Mesenteric fat pad (tissue), 1 donor: Measurements from ENCODE around the gene BYSL. TPM values are rescaled to one million over a fixed set of nuclear protein-coding genes. Genes with fewer than 3 reads are reported as not detected.
"Not testable (repeated sequence)": the region's sequence is repeated elsewhere in the genome, so short reads cannot be mapped to it uniquely, and the experiment has no call there.

Experiments used
- DNase-seq: peaks from one replicate; pipeline ENCODE4 v3.0.0-alpha.2; 2020; ENCODE audit warnings: low spot score
- total RNA-seq: library from RNA; stranded (reverse); fragmentation: NEBNext Ultra II Directional; extraction: Animal tissue kit (Norgen Biotek cat#: 25700); gene quantifications from one replicate; pipeline ENCODE4 v1.2.1, GENCODE V29; 2021
- donor health status: DM: yes; HTN: yes; CAD: no.

BYSL gene
- total RNA-seq, 1 donor from 2014 or later: 31.1 TPM

- no peak for DNase-seq
These were observed 21.0 kb downstream of the BYSL start for GRCh38 chr6:41942067-41942851.

- not testable (repeated sequence) for DNase-seq
These were observed 21.6 kb downstream of the BYSL start for GRCh38 chr6:41942882-41943281.

DNA sequence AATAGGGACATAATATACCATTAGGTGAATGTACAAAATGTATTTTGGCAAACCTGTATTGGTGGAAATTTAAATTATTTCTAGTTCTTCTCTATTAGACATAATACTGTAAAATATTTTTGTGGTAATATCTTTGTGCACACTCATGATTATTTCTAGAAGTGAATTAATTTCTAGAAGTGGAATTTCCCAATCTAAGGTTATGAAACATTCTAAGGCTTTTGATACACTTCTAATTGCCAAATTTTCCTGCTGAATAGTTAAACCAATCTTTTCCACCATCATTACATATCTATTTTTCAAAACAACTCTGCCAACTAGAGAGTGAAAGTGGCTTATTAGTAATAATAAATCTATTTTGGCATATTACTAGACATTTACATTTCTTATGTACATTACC, 22.2 kb downstream of the BYSL start:
- DNase-seq: no peak

- DNase-seq: no peak
These were observed 26.4 kb downstream of the BYSL start for GRCh38 chr6:41947581-41948220.

- no peak for DNase-seq
These were observed 33.4 kb downstream of the BYSL start for GRCh38 chr6:41954668-41955067.

DNA sequence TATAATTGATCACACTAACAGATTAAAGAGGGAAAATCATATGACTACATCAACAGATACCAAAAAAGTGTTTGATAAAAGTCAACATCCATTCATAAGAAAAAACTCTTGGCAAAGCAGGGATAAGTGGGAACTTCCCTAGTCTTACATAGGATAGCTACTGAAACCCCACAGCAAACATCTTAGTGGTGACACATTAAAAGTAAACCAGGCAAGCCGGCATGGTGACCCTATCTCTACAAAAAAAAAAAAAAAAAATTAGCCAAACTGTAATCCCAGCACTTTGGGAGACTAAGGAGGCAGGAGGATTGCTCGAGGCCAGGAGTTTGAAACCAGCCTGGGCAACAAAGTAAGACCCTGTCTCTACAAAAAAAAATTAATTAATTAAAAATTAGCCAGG, 34.1 kb downstream of the BYSL start:
- DNase-seq: no peak

- DNase-seq: no peak
These were observed 35.8 kb downstream of the BYSL start for GRCh38 chr6:41957117-41957516.

DNA sequence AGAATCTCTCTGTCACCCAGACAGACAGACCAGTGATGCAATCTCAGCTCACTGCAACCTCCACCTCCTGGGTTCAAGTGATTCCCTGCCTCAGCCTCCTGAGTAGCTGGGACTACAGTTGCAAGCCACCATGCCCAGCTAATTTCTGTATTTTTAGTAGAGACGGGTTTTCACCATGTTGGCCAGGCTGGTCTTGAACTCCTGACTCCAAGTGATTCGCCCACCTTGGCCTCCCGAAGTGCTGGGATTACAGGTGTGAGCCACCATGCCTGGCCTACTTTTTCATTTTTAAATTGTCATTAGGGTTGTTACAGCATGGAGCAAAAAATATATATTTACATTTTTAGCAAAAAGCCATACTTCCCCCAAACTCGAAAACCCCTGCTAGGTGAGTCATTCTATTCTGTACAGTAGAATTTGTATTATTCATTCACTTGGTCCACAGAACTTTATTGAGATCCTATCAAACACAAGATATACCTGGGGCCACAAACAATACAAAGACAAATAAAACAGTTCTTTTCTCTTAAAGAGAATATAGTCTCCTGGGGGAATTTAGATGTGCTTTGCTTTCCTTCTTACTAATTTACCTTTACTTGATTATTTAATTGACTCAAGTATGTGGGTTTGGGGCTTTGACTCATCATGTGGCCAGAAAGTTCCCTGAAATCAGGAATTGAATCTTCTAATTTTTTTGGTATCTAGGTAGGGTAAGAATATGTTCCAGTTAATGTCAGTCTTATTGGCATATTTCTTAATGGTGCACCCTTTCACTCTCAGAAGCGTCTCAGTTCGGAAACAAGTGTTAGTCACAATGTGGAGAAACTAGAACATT, 36.9 kb downstream of the BYSL start:
- DNase-seq: no peak

- no peak for DNase-seq
These were observed 38.7 kb downstream of the BYSL start for GRCh38 chr6:41960028-41960427.

- peak; percentile 5 for DNase-seq
These were observed 42.1 kb downstream of the BYSL start for GRCh38 chr6:41963371-41963770.

DNA sequence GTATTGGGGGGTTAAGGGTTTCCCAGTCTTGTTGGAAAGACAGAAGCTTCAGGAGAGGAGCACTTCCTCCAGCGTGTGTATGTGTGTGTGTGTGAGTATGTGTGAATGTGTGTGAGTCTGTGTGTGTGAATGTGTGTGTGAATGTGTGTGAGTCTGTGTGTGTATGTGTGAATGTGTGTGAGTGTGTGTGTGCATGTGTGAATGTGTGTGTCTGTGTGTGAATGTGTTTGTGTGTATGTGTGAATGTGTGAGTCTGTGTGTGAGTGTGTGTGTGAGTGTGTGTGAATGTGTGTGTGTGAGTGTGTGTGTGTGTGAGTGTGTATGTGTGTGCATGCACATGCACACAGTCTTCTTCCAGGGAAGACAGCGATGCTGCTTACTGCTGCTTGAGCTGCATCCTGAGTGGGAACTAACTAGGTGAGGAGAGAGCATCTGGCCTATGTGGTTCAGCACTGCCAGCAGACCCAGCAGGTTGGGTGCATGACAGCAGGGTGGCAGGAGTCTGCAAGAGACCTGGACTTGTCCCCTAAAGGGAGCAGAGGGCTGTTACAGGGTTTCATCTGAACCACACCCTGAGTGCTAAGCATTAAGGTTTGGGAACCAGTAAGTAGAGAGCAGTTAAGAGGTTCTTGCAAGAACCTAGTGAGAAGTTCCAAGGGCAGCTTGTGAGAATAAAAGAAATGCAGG, 43.0 kb downstream of the BYSL start:
- peak; percentile 20 for DNase-seq

DNA sequence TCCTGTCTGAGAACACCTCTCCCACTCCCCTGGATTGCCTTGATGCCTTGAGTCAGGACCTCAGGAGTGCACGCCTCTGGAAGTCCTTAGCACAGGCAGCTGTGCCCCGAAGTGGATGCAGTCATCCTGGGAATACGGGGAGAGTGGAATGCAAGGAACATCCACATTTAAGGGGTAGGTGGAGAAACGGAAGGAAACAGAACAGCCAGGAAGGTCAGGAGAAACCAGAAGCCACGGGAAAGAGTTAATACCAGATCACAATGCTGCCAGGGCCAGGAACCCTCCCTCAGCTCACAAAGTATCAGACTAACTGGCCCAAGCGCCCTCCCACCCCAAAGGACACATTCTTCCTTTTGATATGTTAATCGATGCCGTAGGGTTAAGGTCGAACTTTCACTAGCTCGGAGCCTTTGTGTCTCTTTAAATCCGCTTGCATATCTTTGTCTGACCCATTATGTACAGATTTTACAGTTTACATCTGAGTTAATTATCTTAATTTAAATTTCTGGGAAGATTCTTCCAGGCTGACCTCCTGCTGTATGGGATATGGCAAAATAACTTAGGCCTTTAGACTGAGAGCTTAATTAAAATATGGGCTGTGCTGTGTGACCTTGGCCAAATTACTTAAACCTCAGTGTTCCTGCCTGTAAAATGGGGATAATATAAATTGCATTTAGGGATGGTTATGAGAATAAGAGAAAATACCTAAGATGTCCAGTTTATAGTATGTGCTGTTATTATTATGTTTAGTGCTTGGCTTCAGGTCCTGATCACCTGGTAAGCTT, 44.3 kb downstream of the BYSL start:
- no peak for DNase-seq

- no peak for DNase-seq
These were observed 45.1 kb downstream of the BYSL start for GRCh38 chr6:41966214-41966920.

DNA sequence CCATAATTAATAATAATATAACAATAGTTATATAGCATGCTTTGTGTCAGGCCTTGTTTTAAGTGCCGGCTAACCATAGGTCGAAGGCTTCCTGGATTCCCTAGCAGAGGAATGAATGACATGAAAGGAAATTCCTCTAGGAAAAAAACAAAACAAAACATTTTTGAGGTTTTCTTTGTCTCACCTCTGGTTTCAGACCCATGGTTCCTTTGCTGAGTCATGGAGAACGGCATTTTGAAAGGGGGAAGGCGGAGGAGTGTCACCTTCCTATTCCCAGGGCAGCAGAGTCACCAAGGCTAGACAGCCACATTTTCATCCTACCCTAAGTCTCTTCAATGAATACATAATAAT, 45.6 kb downstream of the BYSL start:
- no peak for DNase-seq

- DNase-seq: peak; percentile 30
These were observed 46.3 kb downstream of the BYSL start for GRCh38 chr6:41967312-41968287.

- peak; percentile 18 for DNase-seq
These were observed 49.1 kb downstream of the BYSL start for GRCh38 chr6:41970436-41970846.

DNA sequence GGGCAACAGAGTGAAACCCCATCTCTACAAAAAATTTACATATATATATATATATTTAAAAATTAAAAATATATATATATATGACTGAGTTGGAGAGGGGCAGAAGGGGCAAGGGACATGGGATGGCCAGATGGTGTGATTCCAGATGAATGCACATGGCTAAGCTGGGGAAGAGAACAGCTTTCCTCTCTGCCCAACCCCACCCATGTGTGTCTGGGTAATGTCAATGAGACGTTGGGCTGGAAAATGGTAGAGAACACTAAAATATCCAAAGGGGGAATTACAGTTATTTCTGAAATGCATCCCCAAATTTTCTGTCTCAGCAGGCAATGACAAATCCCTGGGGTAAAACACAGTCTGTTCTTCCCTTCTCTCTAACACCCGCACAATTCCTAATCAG, 51.5 kb downstream of the BYSL start:
- no peak for DNase-seq

DNA sequence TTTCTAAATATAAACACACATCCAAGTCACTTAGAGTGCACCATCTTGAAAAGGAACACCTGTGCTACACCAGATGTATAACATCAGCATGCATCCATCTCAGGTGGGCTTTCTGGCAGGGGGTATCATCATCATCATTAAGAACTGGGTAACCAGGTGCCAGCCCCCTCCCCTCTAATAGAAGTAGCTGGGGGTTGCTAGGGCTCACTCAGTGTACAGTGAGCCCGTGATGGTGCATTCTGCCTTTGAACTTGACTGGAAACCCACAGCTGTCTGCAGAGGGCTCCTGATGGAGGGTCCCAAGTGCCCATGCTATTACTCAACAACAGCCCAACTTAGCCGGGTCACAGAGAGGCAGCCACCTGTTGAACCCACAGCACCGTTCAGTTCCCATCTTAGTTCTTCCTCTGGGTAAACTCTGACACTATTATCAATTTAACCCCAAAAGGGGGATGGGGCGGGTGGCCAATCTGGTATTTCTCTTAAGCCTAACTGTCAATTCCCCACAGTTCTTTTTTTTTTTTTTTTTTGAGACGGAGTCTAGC, 53.1 kb downstream of the BYSL start:
- DNase-seq: peak; percentile 37

DNA sequence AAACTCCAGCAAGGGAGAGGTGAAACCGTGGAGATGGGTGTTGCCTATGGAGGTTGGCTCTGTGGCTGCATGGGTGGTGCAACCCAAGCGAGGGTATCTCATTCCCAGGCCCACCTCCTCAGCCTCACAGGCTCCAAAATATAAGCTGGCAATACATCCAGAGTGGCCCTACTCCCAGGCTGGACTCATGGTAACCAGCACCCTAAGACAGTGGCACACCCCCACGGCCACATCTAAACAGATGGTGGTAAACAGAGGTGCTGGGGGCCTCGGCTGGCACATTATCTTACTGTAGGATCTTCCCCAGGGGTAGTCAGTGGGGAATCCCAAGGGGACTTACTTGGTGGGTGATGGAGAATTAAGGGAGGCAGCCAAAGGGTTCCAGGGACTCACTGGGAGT, 54.0 kb downstream of the BYSL start:
- peak; percentile 43 for DNase-seq
